HG03442 (cell line): ENCODE data around the gene PRKN.
"Not testable (repeated sequence)": the region's sequence is repeated elsewhere in the genome, so short reads cannot be mapped to it uniquely, and the experiment has no call there.

Experiments used
- ATAC-seq: cut with Tn5 transposase; IDR thresholded peaks from one replicate; pipeline ENCODE4 v1.9.1; 2021; ENCODE audit warnings: mild to moderate bottlenecking, moderate library complexity; ENCODE audit not compliant: unreplicated experiment

Gene PRKN

GRCh38 chr6:162467679-162468078 is 259.9 kb downstream of the PRKN start:
- no peak for ATAC-seq

DNA sequence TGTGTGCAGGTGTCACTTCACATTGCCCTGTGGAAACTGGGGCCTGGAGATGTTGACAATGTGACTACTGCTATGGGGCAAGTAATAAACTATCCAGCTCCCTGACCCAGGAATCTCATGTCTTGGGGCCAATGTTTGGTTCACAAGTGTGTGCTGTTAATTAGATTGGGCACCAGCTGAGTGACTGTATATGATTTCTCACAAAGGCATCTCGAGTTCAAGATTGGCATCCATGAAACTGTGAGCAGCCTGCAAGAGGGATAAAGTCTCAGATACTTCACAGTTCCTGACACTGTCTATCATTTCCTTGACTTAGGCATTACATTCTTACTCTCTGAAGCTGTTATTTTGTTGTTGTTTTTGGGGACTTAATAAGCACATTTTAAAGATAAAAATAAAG is 264.0 kb downstream of the PRKN start:
- no peak for ATAC-seq

GRCh38 chr6:162459985-162460384 is 267.6 kb downstream of the PRKN start:
- ATAC-seq, result no peak

GRCh38 chr6:162450358-162450757 is 277.2 kb downstream of the PRKN start:
- no peak for ATAC-seq

DNA sequence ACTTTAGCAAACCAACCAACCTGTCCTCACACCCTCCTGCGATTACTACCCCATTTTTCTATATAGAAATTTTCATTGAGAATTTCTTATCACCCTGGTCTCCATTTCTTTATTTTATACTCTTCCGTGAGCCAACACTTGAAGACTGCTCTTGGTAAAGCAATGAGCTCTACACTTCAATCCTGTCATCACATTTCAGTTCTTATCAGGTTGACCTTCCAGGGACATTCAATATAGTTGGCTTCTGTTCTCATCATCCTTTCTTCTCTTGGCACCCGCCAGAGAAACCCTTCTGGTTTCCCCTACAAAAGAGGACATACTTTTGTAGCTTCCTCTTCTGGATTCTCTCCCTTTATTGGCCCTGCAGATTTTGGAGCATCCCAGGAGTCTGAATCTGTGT is 279.3 kb downstream of the PRKN start:
- no peak for ATAC-seq

- ATAC-seq, result no peak
Measured at GRCh38 chr6:162443101-162443500, 284.5 kb downstream of the PRKN start.

- ATAC-seq, result no peak
Measured at GRCh38 chr6:162442687-162443086, 284.9 kb downstream of the PRKN start.

DNA sequence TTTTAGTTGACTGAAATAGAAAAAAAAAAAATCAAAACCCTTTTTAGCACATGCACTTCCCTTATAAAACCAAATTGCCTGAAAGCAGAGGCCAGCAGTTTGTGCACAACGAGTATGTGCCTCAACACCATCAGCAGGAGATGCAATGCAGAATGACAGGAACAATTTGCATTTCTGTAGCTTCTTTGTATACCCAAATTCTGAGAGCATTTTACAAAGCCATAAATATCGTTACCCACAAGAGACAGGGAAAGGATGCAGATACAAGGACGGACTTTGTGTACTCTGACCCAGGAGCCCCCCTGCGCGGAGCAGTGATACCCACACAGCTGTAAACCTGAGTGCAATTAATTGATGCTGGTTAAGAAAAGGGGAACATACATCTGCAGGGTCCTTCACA is 285.6 kb downstream of the PRKN start:
- no peak for ATAC-seq

DNA sequence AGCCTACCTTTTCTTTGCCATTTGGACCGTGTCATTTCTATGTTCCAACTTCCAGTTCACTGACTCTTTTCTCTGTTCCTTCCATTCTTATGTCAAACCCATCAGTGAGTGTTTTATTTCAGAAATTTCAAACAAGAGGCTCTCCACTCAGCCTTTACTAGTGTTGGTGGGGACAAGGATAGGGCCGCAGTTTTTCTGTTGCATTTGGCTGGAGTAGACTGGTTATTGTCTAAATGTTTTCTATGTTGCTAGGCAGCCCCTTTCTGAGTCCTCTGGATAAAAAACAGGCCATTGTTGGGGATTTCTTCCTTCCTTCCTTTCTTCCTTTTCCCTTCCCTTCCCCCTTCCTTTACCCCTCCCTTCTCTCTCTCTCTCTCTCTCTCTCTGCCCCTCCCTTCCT is 288.6 kb downstream of the PRKN start:
- no peak for ATAC-seq

- no peak for ATAC-seq
Measured at GRCh38 chr6:162435071-162435470, 292.5 kb downstream of the PRKN start.

DNA sequence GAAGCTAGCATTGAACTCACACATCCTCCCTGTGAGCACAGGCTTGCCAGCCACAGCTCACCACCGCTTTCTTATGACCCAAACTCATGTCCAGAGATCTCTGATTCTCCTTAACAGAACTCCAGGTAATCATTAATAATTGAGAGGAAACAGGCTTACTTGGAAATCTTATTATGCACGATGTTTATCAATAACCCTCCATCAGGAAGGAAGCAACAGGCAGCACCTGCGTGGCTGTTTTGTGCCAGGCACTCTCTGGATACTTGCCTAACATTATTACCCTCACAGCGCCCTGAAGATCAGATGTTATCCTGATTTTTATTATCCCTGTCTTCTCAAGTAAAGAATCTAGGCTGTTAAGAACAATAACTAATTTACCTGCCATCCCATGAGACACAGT is 306.6 kb downstream of the PRKN start:
- ATAC-seq, result no peak

GRCh38 chr6:162416831-162417537 is 310.6 kb downstream of the PRKN start:
- no peak for ATAC-seq

GRCh38 chr6:162416307-162416706 is 311.3 kb downstream of the PRKN start:
- no peak for ATAC-seq

- no peak for ATAC-seq
Measured at GRCh38 chr6:162409741-162410691, 317.6 kb downstream of the PRKN start.

DNA sequence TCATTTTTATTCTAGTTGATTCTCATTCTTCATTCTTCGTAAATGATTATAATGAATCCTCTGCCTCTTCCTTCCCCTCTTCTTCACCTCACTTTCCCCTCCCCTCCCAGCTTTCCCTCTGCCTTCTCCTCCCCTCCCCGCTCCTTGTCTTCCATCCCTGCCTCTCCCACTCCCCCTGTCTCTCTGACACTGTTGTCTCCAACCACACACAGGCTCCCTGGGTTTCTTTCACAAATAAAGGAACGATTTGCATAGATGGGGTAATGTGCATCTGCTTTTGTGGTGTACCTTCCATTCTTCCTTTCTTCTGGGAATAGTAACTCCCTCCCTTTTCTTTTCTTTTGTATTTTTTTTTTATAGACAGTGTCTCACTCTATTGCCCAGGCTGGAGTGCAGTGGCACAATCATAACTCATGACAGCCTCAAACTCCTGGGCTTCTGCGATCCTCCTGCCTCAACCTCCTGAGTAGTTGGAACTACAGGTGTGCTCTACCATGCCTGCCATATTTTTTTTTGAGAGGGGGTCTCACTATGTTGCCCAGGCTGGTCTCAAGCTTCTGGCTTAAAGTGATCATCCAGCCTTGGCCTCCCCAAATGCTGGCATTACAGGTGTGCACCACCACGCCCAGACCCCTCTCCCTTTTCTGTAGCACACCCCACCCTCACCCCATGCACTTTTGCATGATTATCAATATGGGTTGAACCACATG is 318.6 kb downstream of the PRKN start:
- ATAC-seq, result no peak

DNA sequence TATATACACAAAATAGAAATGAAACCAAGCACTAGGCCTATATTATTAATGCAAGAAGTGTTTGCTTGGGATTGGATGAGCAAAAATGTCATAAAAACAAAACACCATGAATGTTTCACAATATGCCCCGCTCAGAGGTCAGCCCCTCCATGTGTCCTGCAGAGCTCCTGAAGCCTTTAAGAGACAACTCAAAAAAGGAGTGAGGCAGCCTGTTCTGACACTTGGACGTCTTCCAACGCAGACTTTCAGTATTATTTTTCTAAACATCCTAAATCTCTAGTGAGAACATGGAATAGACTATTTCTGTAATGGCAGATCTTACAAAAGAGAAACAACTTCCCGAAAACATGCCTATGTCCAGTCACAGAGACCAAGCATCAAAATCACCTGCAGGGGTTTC is 322.6 kb downstream of the PRKN start:
- ATAC-seq, result no peak

DNA sequence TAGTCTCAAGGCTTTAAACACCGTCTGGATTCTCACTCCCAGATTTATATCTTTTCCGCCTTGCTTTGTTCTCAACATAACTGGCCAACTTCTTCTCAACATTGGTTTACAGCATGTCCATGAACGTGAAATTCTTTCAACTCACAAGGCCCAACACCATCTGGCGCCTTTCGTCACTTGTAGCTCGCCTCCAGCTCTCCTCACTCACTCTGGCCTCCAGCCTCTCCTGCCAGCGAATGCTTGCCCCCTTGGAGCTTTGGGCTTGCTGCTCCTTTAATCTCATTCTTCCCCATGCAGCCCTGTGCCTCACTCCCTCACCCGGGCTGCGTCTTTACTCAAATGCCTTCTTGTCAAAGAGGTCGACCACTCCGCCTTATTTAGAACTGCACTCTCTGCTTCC is 324.5 kb downstream of the PRKN start:
- no peak for ATAC-seq

DNA sequence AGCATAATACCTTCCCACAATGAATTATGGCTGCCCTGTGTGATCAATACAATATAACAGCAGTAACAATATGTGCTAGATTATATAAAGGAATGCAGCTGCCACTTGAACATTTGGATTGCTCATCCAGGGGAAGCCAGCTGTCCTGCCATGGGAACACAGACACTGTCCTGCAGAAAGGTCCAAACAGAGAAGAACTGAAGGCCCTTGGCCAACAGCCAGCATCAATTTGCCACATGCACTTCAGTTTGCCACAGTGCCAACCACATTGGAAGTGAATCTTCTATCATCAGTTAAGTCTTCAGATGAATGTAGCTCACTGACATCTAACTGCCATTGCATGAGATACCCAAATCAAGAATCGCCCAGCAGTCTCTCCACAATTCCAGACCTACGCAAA is 332.4 kb downstream of the PRKN start:
- no peak for ATAC-seq

DNA sequence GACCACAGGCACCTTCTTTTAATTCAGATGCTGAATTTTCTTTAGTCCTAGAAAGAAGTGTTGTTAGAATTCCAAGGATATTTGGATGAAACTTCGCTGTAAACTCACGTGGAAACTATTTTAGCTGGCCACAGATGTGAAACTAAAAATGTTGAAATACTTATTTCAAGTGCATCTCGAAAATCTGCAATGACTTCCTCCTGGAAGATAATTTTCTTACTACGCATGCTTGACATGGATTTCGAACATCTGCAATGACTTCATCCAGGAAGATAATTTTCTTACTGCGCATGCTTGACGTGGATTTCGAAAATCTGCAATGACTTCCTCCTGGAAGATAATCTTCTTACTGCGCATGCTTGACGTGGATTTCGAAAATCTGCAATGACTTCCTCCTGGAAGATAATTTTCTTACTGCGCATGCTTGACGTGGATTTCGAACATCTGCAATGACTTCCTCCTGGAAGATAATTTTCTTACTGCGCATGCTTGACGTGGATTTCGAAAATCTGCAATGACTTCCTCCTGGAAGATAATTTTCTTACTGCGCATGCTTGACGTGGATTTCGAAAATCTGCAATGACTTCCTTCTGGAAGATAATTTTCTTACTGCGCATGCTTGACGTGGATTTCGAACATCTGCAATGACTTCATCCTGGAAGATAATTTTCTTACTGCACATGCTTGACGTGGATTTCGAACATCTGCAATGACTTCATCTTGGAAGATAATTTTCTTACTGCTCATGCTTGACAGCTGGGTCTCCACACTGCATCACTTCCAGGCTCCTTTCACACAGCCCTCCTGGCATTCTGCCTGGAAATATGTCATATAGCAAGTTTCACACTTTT is 336.4 kb downstream of the PRKN start:
- not testable (repeated sequence) for ATAC-seq

DNA sequence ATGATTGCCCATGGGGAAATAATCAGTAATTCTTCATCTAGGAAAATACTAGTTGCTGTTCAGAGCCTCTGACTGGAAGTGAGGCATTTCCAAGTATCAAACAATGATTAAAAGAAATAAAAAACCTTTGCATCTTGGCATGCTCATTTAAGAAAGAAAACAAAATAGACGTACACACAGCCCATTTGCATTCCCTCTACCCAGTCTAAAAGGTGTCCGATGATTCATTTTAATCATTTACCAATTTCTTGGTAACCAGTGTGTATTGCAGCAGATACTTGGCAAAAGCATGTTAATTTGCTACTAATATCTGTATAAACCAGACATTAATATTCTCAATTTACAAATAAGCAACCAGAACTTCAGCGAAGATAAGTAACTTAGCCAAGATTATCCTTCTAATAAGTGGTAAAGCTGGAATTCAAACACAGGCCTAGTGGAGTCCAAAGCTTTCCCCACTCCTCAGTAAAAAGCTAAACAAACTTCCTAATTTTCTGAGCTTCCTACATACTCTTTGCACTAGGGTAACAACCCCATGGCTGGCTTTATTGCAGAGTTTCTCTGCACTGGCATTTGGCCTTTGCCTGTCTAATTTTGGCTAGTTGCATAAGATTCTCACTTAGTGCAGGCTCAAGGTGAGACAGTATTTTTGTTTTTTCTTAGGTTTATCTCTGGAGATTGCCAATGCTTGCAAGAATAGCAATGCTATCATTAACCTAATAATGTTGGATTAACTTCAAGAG is 338.1 kb downstream of the PRKN start:
- ATAC-seq, result no peak
